HG03103 (cell line): ENCODE measurements around the gene SH2D4B.
"Not testable (repeated sequence)": the region's sequence is repeated elsewhere in the genome, so short reads cannot be mapped to it uniquely, and the experiment has no call there.

ENCODE experiments used
- ATAC-seq: cut with Tn5 transposase; IDR thresholded peaks from one replicate; pipeline ENCODE4 v1.9.1; 2021; ENCODE audit warnings: low read depth; ENCODE audit not compliant: unreplicated experiment

The SH2D4B gene

GRCh38 chr10:80522756-80523363, 14.8 kb upstream of the SH2D4B start:
- ATAC-seq: no peak

- ATAC-seq: no peak
Measured at GRCh38 chr10:80523773-80524172, 13.9 kb upstream of the SH2D4B start.

- no peak for ATAC-seq
Measured at GRCh38 chr10:80524190-80524909, 13.4 kb upstream of the SH2D4B start.

GRCh38 chr10:80526218-80526617, 11.5 kb upstream of the SH2D4B start:
- ATAC-seq: no peak

GRCh38 chr10:80526742-80527141, 11.0 kb upstream of the SH2D4B start:
- ATAC-seq: no peak

DNA sequence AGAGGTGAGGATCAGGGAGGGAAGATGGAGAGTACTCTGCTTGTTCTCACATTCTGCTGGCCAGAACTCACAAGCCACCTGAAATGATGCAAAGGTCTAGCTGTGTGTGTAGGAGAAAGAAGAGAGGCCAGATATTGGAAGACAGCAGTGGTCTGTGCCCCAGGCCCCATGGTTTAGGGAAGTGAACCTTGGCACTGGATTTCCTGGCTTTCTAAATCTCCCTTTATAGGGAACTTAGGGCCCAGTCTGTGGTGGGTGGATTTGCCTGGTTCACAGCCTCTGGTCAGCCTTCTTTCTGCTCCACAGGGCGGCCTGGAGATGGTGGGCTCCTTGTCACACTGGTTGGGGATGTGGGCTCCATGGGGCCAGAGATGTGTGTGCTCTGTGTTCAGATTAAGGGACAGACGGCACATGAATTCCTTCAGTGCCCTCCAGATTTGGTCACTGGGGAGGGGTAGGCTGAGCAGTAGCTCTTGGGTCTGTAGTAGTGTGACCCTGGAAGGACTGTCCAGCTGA, 9.5 kb upstream of the SH2D4B start:
- no peak for ATAC-seq

- no peak for ATAC-seq
Measured at GRCh38 chr10:80528901-80529300, 8.8 kb upstream of the SH2D4B start.

DNA sequence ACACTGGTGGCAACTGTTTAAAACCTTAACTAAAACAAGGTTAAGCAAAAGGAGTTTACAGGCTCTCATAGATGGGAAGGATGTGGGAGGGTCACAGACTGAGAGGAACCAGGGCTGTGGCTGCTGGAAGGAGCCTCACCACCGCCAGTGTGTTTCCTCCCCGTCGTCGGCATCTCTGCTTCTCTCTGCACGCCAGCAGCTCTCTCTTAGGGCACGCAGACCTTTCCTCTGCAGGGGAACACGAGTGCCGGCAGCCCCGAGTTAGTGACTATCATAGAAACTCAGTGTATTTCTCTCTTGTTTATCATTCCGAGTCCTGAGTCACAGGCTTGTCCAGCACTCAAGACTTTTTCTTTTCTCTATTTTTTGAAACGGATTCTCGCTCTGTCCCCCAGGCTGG, 8.1 kb upstream of the SH2D4B start:
- no peak for ATAC-seq

DNA sequence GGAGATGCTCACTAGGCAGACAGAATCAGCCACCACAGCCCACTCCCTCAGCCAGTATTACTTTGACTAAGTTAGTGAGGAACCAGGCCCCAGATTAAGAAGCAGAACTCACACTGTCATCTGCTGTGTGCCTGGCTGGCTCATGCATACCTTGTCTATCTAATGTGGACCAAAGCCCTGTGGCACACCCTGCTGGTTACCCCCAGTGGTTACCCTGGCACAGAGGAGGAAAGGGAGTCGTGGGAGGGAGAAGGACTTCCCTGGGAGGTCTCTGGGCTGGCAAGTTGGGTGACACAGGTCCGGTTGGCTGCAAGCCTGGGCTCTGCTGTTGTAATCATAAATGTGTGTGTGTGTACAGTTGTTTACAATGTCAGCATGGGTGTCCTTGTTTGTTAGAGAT, 7.5 kb upstream of the SH2D4B start:
- peak; percentile 75 for ATAC-seq

- no peak for ATAC-seq
Measured at GRCh38 chr10:80530816-80531215, 6.9 kb upstream of the SH2D4B start.

- no peak for ATAC-seq
Measured at GRCh38 chr10:80532571-80532970, 5.1 kb upstream of the SH2D4B start.

DNA sequence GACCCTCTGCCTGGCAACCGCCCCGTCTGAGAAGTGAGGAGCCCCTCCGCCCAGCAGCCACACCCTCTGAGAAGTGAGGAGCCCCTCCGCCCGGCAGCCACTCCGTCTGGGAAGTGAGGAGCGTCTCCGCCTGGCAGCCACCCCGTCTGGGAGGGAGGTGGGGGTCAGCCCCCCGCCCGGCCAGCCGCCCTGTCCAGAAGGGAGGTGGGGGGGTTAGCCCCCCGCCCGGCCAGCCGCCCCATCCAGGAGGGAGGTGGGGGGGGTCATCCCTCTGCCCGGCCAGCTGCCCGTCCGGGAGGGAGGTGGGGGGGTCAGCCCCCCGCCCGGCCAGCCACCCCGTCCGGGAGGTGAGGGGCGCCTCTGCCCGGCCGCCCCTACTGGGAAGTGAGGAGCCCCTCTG, 3.6 kb upstream of the SH2D4B start:
- ATAC-seq: not testable (repeated sequence)

GRCh38 chr10:80534646-80535045, 3.1 kb upstream of the SH2D4B start:
- ATAC-seq: not testable (repeated sequence)

DNA sequence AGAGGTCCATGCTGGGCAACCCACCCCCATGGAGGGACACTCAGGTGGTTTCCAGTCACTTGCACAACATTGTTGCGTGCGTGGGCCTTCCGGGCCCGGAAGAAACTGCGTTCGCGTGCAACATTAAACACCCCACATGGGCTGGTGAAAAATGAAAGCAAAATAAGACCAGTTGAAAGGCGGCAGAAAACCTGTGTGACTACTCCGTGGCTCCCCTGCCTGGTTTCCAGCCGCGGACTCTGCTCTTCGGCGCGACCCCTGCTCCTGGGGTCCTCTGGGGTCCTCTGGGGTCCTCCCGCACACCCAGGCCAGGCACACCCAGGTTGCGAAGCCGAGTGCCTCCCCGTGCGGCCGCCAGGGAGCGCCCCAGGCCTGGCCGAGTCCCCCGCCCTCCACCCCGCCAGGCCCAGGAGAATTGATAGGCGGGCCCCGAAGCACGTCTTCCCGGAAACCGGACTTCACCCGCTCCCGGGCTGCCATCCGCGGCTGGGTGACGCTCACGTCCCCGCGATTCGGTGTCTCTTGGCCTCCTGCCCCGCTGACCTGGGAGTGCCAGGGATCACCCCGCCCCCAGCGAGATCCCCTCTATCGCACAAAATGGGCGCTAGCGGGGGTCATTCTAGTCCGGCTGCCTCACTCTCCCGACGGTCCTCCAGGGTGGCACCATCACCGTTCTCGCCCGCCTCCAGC, 1.9 kb upstream of the SH2D4B start:
- peak; percentile 79 for ATAC-seq

DNA sequence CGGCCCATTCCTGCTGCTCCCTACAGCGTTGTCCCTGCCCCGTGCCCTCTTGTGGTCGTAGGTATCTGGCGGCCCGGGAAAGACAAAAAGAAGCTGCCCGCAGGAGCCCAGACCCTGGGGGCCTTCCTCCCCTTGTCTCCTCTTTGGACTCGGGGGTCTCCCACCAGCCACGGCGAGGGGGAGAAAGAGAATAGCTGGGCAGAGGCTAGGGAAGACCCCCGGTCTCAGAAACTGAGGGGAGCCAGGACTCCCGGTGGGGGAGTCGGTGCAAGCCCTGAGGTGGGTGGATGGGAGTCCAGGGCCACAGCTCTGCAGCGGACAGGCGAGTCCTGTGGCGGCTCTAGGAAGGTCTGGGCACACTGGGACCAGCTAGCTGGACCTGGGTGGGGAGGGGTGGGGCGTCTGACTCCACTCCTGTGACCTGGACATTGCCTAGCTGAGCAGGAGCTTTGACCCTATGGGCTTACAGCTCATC, 1.3 kb upstream of the SH2D4B start:
- no peak for ATAC-seq

DNA sequence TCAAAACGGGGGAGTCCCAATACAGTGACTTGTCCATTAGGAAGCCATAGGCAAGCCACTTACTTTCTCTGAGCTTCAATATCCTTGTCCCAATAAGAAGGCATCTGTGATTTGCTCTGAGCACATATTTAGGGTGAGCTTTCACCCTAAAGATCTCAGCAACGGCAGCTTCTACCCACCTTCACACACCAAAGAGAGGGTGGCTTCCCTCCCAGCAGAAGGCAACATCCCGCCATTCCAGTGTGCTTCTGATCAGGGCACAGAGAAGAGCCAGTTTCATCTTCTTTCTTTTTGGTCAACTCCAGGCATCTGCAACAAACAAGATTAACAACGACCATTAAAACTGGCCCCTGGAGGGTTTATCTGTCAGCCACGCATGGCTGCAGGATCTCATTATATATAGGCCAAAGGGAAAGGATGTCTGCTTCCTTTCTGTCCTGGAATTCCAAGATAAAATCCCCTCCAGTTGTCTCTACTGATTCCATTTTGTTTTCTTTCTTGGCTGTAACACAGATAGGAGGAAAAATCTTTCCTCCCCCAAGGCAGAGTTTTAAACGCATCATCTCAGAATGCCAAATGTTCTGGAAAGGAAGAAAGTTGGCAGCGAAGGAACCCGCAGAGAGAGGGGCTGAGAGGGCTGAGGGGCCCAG, 491 bp upstream of the SH2D4B start:
- ATAC-seq: no peak

DNA sequence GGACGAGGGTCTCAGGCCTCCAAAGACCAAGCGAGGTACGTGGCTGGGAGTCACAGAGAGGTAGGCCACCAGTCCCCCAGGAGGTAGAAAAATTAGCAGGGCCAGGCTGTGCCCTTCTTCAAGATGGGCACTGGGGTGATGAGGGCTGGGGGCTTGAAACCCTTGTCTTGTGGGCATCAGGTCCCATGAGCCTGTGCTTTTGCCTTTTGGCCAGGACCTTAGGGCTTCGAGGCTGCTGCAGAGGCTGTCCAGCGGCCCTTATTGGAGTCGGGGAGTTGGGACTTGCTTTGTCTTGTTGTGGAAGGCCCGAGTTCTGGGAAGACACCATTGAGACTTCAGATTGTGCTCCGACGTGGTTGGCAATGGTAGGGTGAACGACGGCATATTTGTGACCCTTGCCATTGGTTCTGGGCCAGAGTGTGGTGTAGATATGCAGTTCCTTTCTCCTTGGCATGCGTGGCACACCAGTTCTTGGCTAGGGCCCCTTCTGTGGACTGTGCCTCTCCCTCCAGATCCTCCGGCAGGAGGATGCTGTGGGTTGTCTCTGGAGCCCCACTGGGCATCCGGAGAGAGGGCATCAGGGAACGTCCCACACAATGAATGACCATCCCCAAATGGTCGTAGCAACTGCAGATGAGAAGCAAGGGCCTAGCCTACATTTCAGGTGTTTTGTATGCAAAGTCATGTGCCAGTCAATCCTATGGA, 931 bp downstream of the SH2D4B start:
- ATAC-seq: no peak

DNA sequence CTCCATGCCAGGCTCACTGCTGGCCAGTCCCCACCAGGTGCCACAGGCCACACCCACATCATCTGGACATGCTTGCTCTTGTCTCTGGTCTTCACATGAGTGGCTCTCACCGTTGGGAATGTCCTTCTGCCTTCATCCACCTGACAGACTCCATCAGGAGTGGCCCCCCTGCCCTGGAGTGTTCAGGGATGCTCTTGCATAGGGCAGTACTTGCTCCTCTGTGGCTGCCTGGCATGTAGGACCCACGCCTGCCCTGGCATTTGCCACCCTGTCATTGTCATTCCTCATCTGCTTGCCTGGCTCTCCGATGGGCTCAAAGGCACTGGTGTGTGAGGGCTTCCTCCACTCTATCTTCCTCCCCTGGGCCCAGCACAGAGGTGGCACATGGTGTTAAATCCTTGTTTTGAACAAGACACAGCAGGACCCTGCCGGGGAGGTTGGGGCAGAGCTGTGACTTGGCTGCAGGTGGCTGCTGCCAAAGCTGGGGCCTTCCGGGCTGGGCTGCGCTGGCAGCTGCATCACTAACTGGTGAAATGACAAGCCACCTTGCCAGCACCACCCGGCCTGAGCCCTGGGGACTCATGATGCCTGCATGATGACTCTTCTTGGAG, 1.8 kb downstream of the SH2D4B start:
- no peak for ATAC-seq

- ATAC-seq: no peak
Measured at GRCh38 chr10:80540136-80540535, 2.4 kb downstream of the SH2D4B start.

- ATAC-seq: no peak
Measured at GRCh38 chr10:80540618-80540980, 2.9 kb downstream of the SH2D4B start.
